ENCODE results near the gene VAMP8.
"Not testable (repeated sequence)": the region's sequence is repeated elsewhere in the genome, so short reads cannot be mapped to it uniquely, and the experiment has no call there.

Gene VAMP8

DNA sequence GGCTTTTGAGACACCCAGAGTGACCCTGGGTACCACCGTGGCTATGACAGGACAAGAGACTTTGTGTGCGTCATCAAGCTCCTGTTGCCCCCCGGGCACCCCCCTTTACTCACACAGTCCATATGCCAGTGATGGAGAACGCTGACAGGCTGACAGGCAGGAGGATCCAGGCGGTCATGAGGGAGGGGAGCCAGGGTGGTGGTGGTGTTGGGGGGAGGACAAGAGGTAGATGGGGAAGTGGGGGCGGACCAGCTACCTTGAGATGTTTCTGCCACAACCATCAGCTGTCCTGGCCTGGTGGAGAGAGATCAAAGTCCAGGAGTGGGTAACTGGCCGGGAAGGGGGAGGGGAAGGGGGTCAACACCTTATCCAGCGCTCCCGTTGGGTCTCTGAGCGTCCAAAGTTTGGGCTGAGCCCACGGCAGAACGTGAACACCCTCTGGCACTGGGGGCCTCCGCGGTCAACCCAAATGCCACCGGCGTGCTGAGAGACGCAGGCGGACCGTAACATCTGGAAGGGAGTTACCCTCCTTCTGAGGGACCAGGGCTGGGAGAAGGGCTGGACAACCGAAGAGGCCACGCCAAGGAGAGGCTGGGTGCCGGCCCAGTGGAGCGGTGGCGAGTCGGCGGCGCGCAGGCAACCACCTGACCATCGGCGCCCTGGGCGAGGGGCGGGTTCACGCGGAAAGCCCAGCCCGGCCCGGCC, 24.5 kb downstream of the VAMP8 start:
- H3K9ac ChIP-seq (ENCODE audit: low read length) = peak overlapping the region; percentile 56
- H3K9me2 ChIP-seq (replicated peaks; ENCODE audit: insufficient read depth, low read length) = no peaks in the 10 kb centered on the region
- TF ChIP-seq, protein P1, sequence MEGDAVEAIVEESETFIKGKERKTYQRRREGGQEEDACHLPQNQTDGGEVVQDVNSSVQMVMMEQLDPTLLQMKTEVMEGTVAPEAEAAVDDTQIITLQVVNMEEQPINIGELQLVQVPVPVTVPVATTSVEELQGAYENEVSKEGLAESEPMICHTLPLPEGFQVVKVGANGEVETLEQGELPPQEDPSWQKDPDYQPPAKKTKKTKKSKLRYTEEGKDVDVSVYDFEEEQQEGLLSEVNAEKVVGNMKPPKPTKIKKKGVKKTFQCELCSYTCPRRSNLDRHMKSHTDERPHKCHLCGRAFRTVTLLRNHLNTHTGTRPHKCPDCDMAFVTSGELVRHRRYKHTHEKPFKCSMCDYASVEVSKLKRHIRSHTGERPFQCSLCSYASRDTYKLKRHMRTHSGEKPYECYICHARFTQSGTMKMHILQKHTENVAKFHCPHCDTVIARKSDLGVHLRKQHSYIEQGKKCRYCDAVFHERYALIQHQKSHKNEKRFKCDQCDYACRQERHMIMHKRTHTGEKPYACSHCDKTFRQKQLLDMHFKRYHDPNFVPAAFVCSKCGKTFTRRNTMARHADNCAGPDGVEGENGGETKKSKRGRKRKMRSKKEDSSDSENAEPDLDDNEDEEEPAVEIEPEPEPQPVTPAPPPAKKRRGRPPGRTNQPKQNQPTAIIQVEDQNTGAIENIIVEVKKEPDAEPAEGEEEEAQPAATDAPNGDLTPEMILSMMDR (IDR thresholded peaks at IDR 0.05; ENCODE audit: insufficient read depth, low read length, poor library complexity, severe bottlenecking) = no peak
- TF ChIP-seq EZH2phosphoT487 (conservative IDR thresholded peaks at IDR 0.05; ENCODE audit: low read length) = no peak
- no peak overlapping the region for H3K27ac ChIP-seq (ENCODE audit: low read depth, low read length)
- H2AFZ ChIP-seq (ENCODE audit: low read depth, low read length, severe bottlenecking) = no peak overlapping the region
- H3K9me3 ChIP-seq (ENCODE audit: insufficient read depth, low read length) = no peaks in the 10 kb centered on the region
- H4K20me1 ChIP-seq (ENCODE audit: low read depth, low read length) = no peaks in the 10 kb centered on the region
- no peaks in the 10 kb centered on the region for H3K27me3 ChIP-seq (ENCODE audit: low read length)
- H3K4me2 ChIP-seq (ENCODE audit: low read depth, low read length, poor library complexity, severe bottlenecking) = peak overlapping the region; percentile 74
- H3F3A ChIP-seq (ENCODE audit: insufficient read depth) = no peaks in the 10 kb centered on the region
- H3K4me3 ChIP-seq (ENCODE audit: insufficient read depth, low read length, poor library complexity, severe bottlenecking) = peak overlapping the region; percentile 67
- peaks cover 2% of the 10 kb centered on the region; the same call in 1 of the 2 replicates for H3K79me2 ChIP-seq (ENCODE audit: insufficient read depth, low read length)
- H3K36me3 ChIP-seq (ENCODE audit: low read length) = no peaks in the 10 kb centered on the region

DNA sequence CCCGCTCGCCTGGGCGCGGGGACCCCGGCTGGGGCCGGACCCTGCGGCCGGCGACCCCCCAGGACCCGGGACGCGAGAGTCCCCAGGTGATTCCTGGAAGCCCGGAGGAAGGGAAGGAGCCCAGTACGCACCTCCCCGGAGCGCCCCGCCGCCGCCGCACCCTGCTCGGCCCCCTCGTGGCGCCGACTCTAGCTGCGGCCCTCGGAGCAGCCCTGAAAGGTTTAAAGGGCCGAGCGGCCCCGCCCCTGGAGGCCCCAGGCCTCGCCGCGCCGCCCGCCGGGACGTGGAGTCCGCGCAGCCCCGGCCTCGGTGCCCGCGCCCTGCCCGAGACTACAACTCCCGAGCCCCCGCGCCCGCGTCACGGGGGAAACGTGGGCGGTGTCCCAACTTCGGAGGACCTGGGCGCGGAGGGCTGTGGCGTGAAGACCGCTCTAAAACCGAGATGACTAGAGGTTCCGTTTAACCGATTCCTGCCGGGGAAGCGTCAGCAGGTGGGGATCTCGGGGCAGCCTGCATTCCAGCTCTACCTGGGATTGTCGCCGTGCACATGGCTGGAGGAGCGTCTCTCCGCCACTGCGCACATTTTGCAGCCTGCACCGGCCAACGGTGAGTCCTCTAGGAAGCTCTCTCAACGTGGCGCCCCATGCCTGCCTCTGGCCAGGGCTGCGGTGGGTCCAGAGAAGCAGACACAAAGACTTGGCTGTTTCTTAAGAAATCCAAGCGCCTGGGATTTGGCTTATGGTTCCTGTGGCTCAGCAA, 25.3 kb downstream of the VAMP8 start, which contains the start of gene TMEM150A:
TMEM150A (minus strand) TSS at position 223 of the 759 bp plus-strand sequence. CDS start 750 bp downstream, outside the sequence.
- Histone ChIP-seq H3K4me3 (ENCODE audit: insufficient read depth, low read length, poor library complexity, severe bottlenecking) (peak within 1 kb of the TSS; percentile 67), H3K9me2 (replicated peaks; ENCODE audit: insufficient read depth, low read length) (no peaks in the 10 kb centered on the region), H3K9ac (ENCODE audit: low read length) (peak within 1 kb of the TSS; percentile 56), H3K4me2 (ENCODE audit: low read depth, low read length, poor library complexity, severe bottlenecking) (peak within 1 kb of the TSS; percentile 74), H2AFZ (ENCODE audit: low read depth, low read length, severe bottlenecking) (peak within 1 kb of the TSS; percentile 61), H3K27me3 (ENCODE audit: low read length) (no peaks in the 10 kb centered on the region), H3F3A (ENCODE audit: insufficient read depth) (no peaks in the 10 kb centered on the region), H3K36me3 (ENCODE audit: low read length) (no peaks in the 10 kb centered on the region), H3K27ac (ENCODE audit: low read depth, low read length) (no peak within 1 kb of the TSS), H3K9me3 (ENCODE audit: insufficient read depth, low read length) (no peaks in the 10 kb centered on the region), H4K20me1 (ENCODE audit: low read depth, low read length) (no peaks in the 10 kb centered on the region), H3K79me2 (ENCODE audit: insufficient read depth, low read length) (no peaks in the 10 kb centered on the region)
- TF ChIP-seq EZH2phosphoT487 (conservative IDR thresholded peaks at IDR 0.05; ENCODE audit: low read length) = no peak
- TF ChIP-seq, protein P1 (IDR thresholded peaks at IDR 0.05; ENCODE audit: insufficient read depth, low read length, poor library complexity, severe bottlenecking) = no peak

DNA sequence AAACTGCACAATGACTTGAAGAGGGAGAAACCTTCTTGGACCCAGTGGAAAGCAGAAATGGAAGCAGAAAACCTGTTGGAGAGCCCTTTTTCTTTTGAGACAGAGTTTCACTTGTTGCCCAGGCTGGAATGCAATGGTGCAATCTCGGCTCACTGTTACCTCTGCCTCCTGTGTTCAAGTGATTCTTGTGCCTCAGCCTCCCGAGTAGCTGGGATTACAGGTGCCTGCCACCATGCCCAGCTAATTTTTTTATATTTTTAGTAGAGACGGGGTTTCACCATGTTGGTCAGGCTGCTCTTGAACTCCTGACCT, 26.7 kb downstream of the VAMP8 start:
- H3K4me3 ChIP-seq (ENCODE audit: insufficient read depth, low read length, poor library complexity, severe bottlenecking); H3K9ac ChIP-seq (ENCODE audit: low read length): not testable (repeated sequence)

More for the DNA sequence above, 26.7 kb downstream of the VAMP8 start:
- not testable (repeated sequence) for H3K9me3 ChIP-seq (ENCODE audit: insufficient read depth, low read length); H3K36me3 ChIP-seq (ENCODE audit: low read length); H2AFZ ChIP-seq (ENCODE audit: low read depth, low read length, severe bottlenecking); H3K27me3 ChIP-seq (ENCODE audit: low read length); H3K9me2 ChIP-seq (replicated peaks; ENCODE audit: insufficient read depth, low read length); H3F3A ChIP-seq (ENCODE audit: insufficient read depth); H3K4me2 ChIP-seq (ENCODE audit: low read depth, low read length, poor library complexity, severe bottlenecking); H3K79me2 ChIP-seq (ENCODE audit: insufficient read depth, low read length); H3K27ac ChIP-seq (ENCODE audit: low read depth, low read length); H4K20me1 ChIP-seq (ENCODE audit: low read depth, low read length)
